IPS-18c (cell line): Measurements from ENCODE around the gene NUDT9.
"Not testable (repeated sequence)": the region's sequence is repeated elsewhere in the genome, so short reads cannot be mapped to it uniquely, and the experiment has no call there.

Experiments
- H3K4me3 ChIP-seq: 2 replicates; pipeline ENCODE4 v1.7.0; 2013; ENCODE audit warnings: low read depth, mild to moderate bottlenecking, low read length, moderate library complexity; ENCODE audit not compliant: insufficient read depth
- H3K9me3 ChIP-seq: one replicate; pipeline ENCODE4 v1.6.1; 2013; ENCODE audit warnings: mild to moderate bottlenecking, low read length, moderate library complexity; ENCODE audit not compliant: control insufficient read depth, insufficient read depth

The NUDT9 gene

DNA sequence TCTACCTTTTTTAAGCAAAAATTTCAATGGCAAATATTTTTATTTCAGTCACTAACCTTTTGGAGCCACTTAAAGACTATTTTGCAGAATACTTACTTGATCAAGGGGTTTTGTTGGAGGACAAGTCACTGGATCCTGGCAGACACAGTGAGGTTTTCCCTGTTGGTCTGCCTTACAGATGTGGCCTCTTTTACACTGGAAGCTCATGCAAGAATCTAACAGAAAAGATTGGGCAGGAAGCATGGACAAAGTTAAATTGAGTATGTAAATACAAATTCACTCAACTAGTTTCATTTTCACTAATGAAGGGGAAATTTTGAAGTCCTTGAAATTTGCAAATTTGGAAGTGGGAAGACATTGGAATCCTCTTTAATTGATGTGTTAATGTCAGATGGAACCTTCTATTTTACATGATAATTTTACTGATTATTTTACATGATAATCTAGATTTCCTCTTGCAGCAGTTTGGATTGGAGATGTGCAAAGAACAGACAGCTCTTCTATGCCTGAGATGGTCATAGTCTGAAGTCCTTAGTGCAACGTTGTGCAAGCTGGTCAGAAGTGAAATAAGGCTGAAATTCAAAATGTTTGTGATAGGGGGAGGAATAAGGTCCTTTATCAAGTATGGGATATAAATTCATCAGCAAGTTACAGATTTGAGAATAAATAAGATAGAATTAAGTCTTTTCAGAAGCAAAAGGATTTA, 68.4 kb downstream of the NUDT9 start:
- peaks cover 7% of the 10 kb centered on the region for H3K9me3 ChIP-seq
- H3K4me3 ChIP-seq = no peak overlapping the region

- Histone ChIP-seq H3K9me3 (peaks cover 7% of the 10 kb centered on the region), H3K4me3 (no peak overlapping the region)
Measured at GRCh38 chr4:87491436-87491835, 69.1 kb downstream of the NUDT9 start.

- H3K4me3 ChIP-seq, H3K9me3 ChIP-seq: not testable (repeated sequence)
Measured at GRCh38 chr4:87491851-87492250, 69.5 kb downstream of the NUDT9 start.

DNA sequence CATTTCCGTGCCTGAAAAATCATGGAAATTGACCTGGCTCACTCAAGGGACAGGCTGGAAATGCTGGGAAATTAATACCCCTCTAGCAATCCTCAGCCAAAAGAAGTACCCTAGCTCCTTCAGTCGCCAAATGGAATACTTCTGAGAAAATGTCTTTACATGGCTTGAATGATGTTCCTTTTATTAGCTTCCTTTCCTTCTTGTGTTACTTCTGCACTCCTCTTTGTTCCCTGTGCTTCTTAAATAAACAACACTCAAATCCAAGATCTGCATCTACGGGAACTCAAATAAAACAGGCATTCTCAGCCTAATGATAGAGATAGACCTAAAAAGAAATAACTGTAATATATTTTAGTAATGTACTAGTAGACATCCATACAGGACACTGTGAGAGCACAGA, 70.7 kb downstream of the NUDT9 start:
- H3K4me3 ChIP-seq = no peak overlapping the region
- H3K9me3 ChIP-seq = peaks cover 5% of the 10 kb centered on the region

GRCh38 chr4:87497159-87497558, 74.8 kb downstream of the NUDT9 start:
- Histone ChIP-seq H3K9me3 (no peaks in the 10 kb centered on the region), H3K4me3 (no peak overlapping the region)

DNA sequence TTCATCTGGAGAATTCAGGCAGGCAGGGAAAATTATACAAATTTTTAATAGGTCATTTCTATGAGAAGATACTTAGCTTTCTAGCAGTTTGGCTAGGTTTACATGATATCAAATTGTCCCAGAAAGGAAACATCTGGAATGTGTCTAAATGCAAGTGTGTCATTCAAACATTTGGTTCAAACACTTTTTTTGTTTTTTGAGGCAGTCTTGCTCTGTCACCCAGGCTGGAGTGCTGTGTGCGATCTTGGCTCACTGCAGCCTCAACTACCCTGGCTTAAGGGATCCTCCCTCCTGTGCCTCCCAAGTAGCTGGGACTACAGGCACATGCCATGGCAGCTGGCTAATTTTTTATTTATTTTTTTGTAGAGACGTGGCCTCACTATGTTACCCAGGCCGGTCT, 75.2 kb downstream of the NUDT9 start:
- Histone ChIP-seq H3K4me3 (no peak overlapping the region), H3K9me3 (no peaks in the 10 kb centered on the region)

GRCh38 chr4:87498446-87498900, 76.1 kb downstream of the NUDT9 start:
- H3K4me3 ChIP-seq = no peak overlapping the region
- H3K9me3 ChIP-seq = no peaks in the 10 kb centered on the region

DNA sequence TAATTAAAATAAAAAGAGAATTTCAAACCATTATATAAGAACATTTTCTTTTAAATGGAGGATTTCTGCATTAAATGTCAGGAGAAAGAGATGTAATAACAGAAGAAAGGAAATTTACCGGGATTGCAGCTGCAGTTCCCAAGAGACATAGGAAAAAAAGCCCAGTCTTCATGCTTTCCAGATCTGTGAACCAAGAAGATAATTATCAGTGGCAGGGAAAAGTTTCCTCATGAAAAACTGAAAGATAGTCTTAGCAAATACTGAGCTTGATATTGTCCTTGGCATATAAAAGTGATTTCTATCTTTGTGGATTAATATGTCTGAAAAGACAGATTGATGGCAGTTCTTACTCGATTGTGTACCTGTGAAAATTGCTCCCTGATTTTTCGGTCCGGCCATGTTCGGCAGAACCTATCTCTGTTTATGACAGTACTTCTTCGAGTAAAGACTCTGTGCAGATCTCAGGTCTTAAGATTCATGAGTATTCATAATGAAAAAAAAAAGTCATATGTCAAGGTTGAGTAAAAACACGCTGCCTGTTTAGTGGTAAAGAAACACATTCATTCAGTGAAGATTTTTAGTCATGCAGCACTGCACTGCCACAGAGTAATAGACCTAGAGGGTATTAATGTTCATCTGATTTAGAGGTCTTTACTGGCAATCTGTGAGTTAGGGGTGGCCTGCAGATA, 77.2 kb downstream of the NUDT9 start:
- Histone ChIP-seq H3K9me3 (no peaks in the 10 kb centered on the region), H3K4me3 (no peak overlapping the region)

GRCh38 chr4:87500092-87500462, 77.7 kb downstream of the NUDT9 start:
- Histone ChIP-seq H3K9me3 (no peaks in the 10 kb centered on the region), H3K4me3 (no peak overlapping the region)

DNA sequence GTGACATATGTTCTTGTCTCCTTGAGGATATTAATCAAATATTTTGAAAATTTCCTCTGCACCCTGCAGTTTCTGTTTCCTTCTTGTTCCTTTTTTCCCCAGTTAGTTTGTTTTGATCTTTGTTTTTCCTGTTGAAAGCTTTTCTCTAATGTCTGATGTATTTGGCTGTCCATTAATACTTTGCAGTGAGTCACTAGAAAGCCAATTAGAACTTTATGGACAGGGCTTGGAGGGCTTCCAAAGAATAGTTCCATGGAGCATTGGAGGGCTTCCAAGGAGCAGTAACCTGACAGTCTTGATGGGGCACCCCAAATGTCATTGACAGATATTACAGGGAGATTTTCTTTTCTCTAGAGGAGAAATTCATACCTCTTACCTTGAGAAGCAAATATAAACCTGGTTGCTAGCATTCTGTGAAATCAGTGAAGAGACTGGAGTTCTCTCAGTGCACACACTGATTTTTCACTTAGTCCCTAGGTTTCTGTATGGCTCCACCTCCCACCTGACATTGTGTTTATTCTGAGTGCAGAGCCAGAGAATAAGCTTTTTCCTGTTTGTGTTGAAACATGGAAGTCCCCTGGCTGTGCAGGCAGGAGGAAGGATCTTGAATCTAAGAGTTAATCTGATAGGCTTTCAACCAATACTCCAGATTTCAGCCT, 80.3 kb downstream of the NUDT9 start:
- no peak overlapping the region for H3K4me3 ChIP-seq

DNA sequence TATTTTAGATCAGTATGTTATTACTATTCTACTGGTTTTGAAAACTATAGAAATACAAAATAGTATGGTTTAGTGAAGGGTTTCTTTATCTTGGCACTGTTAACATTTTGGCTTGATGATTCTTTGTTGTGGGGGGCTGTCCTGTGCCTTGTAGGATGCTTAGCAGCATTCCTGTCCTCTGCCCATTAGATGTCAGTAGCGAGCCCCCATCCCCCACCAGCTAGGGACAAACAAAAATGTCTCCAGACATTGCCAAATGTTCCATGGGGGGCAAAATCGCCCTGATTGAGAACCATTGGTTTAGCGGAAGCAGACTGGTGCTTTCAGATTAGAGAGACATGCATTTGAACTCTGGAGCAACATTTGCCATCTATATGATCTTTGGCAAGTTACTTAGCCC, 83.5 kb downstream of the NUDT9 start:
- Histone ChIP-seq H3K9me3 (no peaks in the 10 kb centered on the region), H3K4me3 (no peak overlapping the region)

More for the DNA sequence above, 80.3 kb downstream of the NUDT9 start:
- no peaks in the 10 kb centered on the region for H3K9me3 ChIP-seq

DNA sequence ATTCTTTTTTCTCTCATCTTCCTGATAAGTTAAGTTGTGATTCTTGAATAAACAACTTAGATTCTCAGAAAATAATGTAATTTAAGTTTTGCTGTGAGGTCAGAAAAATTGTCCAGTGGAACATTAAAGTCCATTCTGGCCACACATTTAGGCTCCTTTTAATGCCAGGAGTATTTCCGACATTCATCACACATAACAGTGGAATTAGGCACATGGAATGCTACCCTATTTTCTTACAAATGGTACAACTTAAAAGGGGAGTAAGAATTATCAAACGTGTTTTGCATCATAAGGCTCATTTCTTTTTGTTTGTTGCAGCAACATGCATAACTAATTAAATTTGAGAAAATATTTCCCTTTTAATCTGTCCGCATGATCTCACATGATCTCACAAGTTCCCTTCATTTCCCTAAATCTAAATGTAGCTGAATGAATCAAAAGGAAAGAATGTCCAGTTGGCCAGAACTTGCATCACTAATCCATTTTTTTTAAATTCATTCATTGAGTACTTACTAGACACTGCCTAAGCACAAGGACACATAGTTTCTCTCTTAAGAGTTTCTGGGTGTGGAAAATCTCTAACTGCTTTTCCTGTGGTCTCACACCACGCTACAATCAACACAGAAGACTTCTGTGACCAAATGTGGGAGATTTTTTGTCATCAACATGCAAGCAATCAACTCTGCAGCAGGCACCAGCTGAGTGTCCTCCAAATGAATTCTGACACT, 84.8 kb downstream of the NUDT9 start:
- Histone ChIP-seq H3K4me3 (no peak overlapping the region), H3K9me3 (no peaks in the 10 kb centered on the region)
